SK-N-SH treated with all-trans-retinoic acid at 6 μM for 48 hours (cell line): ENCODE measurements around the gene ALG14.

Experiments used
- ATAC-seq: fragments of 200-7000 bp; cut with Tn5 transposase; 3 replicates; pipeline ENCODE4 v1.9.1; 2020; ENCODE audit warnings: mild to moderate bottlenecking, moderate library complexity
- ARNTL ChIP-seq: fragments of 450-650 bp; formaldehyde crosslinking; IDR thresholded peaks from 2 replicates; pipeline ENCODE4 v1.5.0; 2020; ENCODE audit warnings: low read depth, mild to moderate bottlenecking, moderate library complexity, borderline replicate concordance
- CSDC2 ChIP-seq: fragments of 250-450 bp; sonication (Bioruptor Pico); IDR thresholded peaks from 2 replicates; pipeline ENCODE4 v1.5.0; 2020; ENCODE audit warnings: mild to moderate bottlenecking, moderate library complexity
- ESRRG ChIP-seq: fragments of 250-450 bp; sonication (Bioruptor Pico); IDR thresholded peaks from 2 replicates; pipeline ENCODE4 v1.6.1; 2021; ENCODE audit warnings: mild to moderate bottlenecking
- GLIS3 ChIP-seq: fragments of 250-450 bp; sonication (Bioruptor Pico); IDR thresholded peaks from 2 replicates; pipeline ENCODE4 v1.5.0; 2020; ENCODE audit warnings: mild to moderate bottlenecking, moderate library complexity
- ISL1 ChIP-seq: fragments of 250-450 bp; sonication (Bioruptor Pico); IDR thresholded peaks from 2 replicates; pipeline ENCODE4 v2.1.2; 2022; ENCODE audit warnings: mild to moderate bottlenecking, moderate library complexity
- OSR1 ChIP-seq: fragments of 250-450 bp; sonication (Bioruptor Pico); IDR thresholded peaks from 2 replicates; pipeline ENCODE4 v1.8.0; 2022; ENCODE audit warnings: moderate library complexity, mild to moderate bottlenecking, inconsistent platforms
- PPARA ChIP-seq: fragments of 250-450 bp; sonication (Bioruptor Pico); IDR thresholded peaks from 2 replicates; pipeline ENCODE4 v1.5.0; 2020; ENCODE audit warnings: mild to moderate bottlenecking, borderline replicate concordance
- RARB ChIP-seq: fragments of 250-450 bp; sonication (Bioruptor Pico); IDR thresholded peaks from 2 replicates; pipeline ENCODE4 v1.8.0; 2021; ENCODE audit warnings: mild to moderate bottlenecking, moderate library complexity
- SNAI2 ChIP-seq: fragments of 250-450 bp; sonication (Bioruptor Pico); IDR thresholded peaks from 2 replicates; pipeline ENCODE4 v1.5.0; 2020; ENCODE audit warnings: mild to moderate bottlenecking, moderate library complexity
- TCF4 ChIP-seq: fragments of 250-450 bp; sonication (Bioruptor Pico); IDR thresholded peaks from 2 replicates; pipeline ENCODE4 v1.8.0; 2021; ENCODE audit warnings: mild to moderate bottlenecking, moderate library complexity, borderline replicate concordance
- TOX ChIP-seq: fragments of 250-450 bp; sonication (Bioruptor Pico); IDR thresholded peaks from 2 replicates; pipeline ENCODE4 v1.8.0; 2021; ENCODE audit warnings: mild to moderate bottlenecking, moderate library complexity, borderline replicate concordance
- ZC3H10 ChIP-seq: fragments of 250-450 bp; sonication (Bioruptor Pico); IDR thresholded peaks from 2 replicates; pipeline ENCODE4 v1.5.1; 2021; ENCODE audit warnings: mild to moderate bottlenecking, moderate library complexity
- ZFP3 ChIP-seq: fragments of 250-450 bp; sonication (Bioruptor Pico); IDR thresholded peaks from 2 replicates; pipeline ENCODE4 v1.5.0; 2020; ENCODE audit warnings: mild to moderate bottlenecking, moderate library complexity
- ZFP30 ChIP-seq: fragments of 450-650 bp; formaldehyde crosslinking; IDR thresholded peaks from 2 replicates; pipeline ENCODE4 v1.5.0; 2022; ENCODE audit warnings: mild to moderate bottlenecking, moderate library complexity
- ZNF565 ChIP-seq: fragments of 450-650 bp; formaldehyde crosslinking; conservative IDR thresholded peaks from 2 replicates; pipeline ENCODE4 v1.5.0; 2020; ENCODE audit warnings: low read depth, mild to moderate bottlenecking, moderate library complexity
- ZNF70 ChIP-seq: fragments of 450-650 bp; formaldehyde crosslinking; IDR thresholded peaks from 2 replicates; pipeline ENCODE4 v1.5.0; 2020; ENCODE audit warnings: mild to moderate bottlenecking, moderate library complexity
- ZNF8 ChIP-seq: fragments of 450-650 bp; formaldehyde crosslinking; IDR thresholded peaks from 2 replicates; pipeline ENCODE4 v1.5.0; 2020; ENCODE audit warnings: mild to moderate bottlenecking, moderate library complexity
- TF ChIP-seq, protein P1 (sequence below): fragments of 250-450 bp; sonication (Bioruptor Pico); IDR thresholded peaks from 2 replicates; pipeline ENCODE4 v1.8.0; 2020; ENCODE audit warnings: mild to moderate bottlenecking, moderate library complexity, borderline replicate concordance
- TF ChIP-seq, protein P2 (sequence below): fragments of 250-450 bp; sonication (Bioruptor Pico); IDR thresholded peaks from 2 replicates; pipeline ENCODE4 v1.5.1; 2021; ENCODE audit warnings: mild to moderate bottlenecking, moderate library complexity
- TF ChIP-seq, protein P3 (sequence below): fragments of 250-450 bp; sonication (Bioruptor Pico); IDR thresholded peaks from 2 replicates; pipeline ENCODE4 v1.5.0; 2020; ENCODE audit warnings: mild to moderate bottlenecking, moderate library complexity
- TF ChIP-seq, protein P4 (sequence below): fragments of 250-450 bp; sonication (Bioruptor Pico); IDR thresholded peaks from 2 replicates; pipeline ENCODE4 v1.5.1; 2020; ENCODE audit warnings: low read depth, mild to moderate bottlenecking, moderate library complexity

Gene ALG14

DNA sequence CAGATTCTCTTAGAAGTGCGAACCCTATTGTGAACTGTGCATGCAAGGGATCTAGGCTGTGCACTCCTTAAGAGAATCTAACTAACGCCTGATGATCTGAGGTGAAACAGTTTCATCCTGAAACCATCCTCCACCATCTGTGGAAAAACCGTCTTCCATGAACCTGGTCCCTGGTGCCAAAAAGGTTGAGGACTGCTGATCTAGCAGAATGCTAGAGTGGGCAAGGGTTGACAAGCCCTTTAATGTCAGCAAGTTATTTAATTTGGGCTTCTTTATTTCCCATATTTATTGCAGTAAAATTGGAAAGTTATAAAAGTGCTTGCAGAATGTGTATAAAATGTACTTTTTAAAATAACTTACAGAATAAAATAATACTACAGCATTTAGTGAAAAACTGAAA, 26.4 kb downstream of the ALG14 start:
- no peak for ATAC-seq
- no peak for TF ChIP-seq CSDC2 (CRISPR knock-in tag)
- no peak for TF ChIP-seq TCF4 (CRISPR knock-in tag)
- no peak for TF ChIP-seq RARB (CRISPR knock-in tag)
- TF ChIP-seq ZC3H10 (CRISPR knock-in tag): no peak
- TF ChIP-seq OSR1 (CRISPR knock-in tag): no peak
- TF ChIP-seq, protein P1, sequence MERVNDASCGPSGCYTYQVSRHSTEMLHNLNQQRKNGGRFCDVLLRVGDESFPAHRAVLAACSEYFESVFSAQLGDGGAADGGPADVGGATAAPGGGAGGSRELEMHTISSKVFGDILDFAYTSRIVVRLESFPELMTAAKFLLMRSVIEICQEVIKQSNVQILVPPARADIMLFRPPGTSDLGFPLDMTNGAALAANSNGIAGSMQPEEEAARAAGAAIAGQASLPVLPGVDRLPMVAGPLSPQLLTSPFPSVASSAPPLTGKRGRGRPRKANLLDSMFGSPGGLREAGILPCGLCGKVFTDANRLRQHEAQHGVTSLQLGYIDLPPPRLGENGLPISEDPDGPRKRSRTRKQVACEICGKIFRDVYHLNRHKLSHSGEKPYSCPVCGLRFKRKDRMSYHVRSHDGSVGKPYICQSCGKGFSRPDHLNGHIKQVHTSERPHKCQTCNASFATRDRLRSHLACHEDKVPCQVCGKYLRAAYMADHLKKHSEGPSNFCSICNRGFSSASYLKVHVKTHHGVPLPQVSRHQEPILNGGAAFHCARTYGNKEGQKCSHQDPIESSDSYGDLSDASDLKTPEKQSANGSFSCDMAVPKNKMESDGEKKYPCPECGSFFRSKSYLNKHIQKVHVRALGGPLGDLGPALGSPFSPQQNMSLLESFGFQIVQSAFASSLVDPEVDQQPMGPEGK (CRISPR knock-in tag): no peak
- TF ChIP-seq ZNF8 (CRISPR knock-in tag): no peak
- no peak for TF ChIP-seq ZFP30 (CRISPR knock-in tag)
- no peak for TF ChIP-seq PPARA
- no peak for TF ChIP-seq ISL1 (CRISPR knock-in tag)
- TF ChIP-seq GLIS3 (CRISPR knock-in tag): no peak
- TF ChIP-seq, protein P2, sequence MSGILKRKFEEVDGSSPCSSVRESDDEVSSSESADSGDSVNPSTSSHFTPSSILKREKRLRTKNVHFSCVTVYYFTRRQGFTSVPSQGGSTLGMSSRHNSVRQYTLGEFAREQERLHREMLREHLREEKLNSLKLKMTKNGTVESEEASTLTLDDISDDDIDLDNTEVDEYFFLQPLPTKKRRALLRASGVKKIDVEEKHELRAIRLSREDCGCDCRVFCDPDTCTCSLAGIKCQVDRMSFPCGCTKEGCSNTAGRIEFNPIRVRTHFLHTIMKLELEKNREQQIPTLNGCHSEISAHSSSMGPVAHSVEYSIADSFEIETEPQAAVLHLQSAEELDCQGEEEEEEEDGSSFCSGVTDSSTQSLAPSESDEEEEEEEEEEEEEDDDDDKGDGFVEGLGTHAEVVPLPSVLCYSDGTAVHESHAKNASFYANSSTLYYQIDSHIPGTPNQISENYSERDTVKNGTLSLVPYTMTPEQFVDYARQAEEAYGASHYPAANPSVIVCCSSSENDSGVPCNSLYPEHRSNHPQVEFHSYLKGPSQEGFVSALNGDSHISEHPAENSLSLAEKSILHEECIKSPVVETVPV (CRISPR knock-in tag): no peak
- TF ChIP-seq, protein P3, sequence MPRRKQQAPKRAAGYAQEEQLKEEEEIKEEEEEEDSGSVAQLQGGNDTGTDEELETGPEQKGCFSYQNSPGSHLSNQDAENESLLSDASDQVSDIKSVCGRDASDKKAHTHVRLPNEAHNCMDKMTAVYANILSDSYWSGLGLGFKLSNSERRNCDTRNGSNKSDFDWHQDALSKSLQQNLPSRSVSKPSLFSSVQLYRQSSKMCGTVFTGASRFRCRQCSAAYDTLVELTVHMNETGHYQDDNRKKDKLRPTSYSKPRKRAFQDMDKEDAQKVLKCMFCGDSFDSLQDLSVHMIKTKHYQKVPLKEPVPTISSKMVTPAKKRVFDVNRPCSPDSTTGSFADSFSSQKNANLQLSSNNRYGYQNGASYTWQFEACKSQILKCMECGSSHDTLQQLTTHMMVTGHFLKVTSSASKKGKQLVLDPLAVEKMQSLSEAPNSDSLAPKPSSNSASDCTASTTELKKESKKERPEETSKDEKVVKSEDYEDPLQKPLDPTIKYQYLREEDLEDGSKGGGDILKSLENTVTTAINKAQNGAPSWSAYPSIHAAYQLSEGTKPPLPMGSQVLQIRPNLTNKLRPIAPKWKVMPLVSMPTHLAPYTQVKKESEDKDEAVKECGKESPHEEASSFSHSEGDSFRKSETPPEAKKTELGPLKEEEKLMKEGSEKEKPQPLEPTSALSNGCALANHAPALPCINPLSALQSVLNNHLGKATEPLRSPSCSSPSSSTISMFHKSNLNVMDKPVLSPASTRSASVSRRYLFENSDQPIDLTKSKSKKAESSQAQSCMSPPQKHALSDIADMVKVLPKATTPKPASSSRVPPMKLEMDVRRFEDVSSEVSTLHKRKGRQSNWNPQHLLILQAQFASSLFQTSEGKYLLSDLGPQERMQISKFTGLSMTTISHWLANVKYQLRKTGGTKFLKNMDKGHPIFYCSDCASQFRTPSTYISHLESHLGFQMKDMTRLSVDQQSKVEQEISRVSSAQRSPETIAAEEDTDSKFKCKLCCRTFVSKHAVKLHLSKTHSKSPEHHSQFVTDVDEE: no peak
- TF ChIP-seq TOX: no peak
- no peak for TF ChIP-seq ARNTL (CRISPR knock-in tag)

DNA sequence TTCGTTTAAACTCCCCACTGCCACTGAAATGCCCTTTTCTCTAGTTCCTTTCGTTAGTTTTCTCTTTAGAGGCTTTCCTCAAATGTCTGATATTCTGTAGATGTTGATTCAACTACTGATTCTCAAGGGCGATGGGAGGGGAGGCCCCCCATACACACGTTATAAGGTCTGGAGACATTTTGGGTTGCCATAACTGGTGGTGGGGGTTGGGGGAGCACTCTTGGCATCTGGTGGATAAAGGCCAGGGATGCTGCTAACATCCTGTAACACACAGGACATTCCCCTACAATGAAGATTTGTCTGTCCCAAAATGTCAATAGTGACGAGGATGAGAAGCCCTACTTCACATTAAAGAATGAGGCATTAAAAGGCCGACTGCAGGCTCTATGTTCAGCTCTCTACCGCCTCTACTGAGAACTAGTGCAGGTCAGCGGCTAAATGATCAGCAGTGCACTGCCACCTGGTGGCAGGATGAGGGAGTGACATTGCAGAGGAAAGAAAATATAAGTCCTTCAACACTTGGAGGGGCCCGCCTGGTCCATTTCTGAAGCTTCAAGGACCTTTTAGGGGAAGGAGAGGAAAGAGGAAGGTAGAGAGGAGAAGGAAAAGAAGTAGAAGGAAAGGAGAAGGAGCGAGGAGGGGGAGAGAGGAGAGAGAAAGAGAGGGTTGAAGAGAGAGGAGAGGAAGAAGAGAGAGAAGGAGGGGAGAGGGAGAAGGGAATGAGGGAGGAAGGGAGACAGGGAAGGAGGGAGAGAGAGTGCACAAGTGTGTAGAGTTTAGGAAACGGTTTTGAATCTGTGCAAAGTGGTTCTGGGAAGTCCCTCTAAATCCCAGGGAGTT, 29.4 kb downstream of the ALG14 start:
- TF ChIP-seq, protein P2 (CRISPR knock-in tag): no peak
- TF ChIP-seq, protein P1 (CRISPR knock-in tag): no peak
- TF ChIP-seq ESRRG (CRISPR knock-in tag) (no peak), GLIS3 (CRISPR knock-in tag) (no peak), TCF4 (CRISPR knock-in tag) (no peak), ZNF565 (CRISPR knock-in tag) (no peak), TOX (no peak), ZFP3 (no peak), SNAI2 (no peak), ZNF8 (CRISPR knock-in tag) (no peak), ZNF70 (CRISPR knock-in tag) (no peak), ZFP30 (CRISPR knock-in tag) (no peak)
- TF ChIP-seq, protein P4, sequence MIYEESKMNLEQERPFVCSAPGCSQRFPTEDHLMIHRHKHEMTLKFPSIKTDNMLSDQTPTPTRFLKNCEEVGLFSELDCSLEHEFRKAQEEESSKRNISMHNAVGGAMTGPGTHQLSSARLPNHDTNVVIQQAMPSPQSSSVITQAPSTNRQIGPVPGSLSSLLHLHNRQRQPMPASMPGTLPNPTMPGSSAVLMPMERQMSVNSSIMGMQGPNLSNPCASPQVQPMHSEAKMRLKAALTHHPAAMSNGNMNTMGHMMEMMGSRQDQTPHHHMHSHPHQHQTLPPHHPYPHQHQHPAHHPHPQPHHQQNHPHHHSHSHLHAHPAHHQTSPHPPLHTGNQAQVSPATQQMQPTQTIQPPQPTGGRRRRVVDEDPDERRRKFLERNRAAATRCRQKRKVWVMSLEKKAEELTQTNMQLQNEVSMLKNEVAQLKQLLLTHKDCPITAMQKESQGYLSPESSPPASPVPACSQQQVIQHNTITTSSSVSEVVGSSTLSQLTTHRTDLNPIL: no peak
- TF ChIP-seq, all 23 proteins: peak for 0
- ATAC-seq: peak; percentile 90
